Hematopoietic multipotent progenitor cell treated with erythropoietin and hydrocortisone succinate and interleukin-3 and kit ligand, for 17 days (in vitro differentiated cells): ENCODE measurements around the gene SETD5.

Source experiments
- DNase-seq: peaks from one replicate; pipeline ENCODE4 v3.0.0-alpha.2; 2015; ENCODE audit warnings: low spot score

SETD5 gene

GRCh38 chr3:9397332-9397905, at the start of gene SETD5:
Gene SETD5 (plus strand): TSS chr3:9397615. CDS start chr3:9428939, 31,324 bp downstream.
- DNase-seq = peak; percentile 96

GRCh38 chr3:9347887-9348286, 49.5 kb upstream of the SETD5 start:
- no peak for DNase-seq

- no peak for DNase-seq
These were observed 47.9 kb upstream of the SETD5 start for GRCh38 chr3:9349321-9350117.

- DNase-seq = no peak
These were observed 45.7 kb upstream of the SETD5 start for GRCh38 chr3:9351709-9352126.

- DNase-seq = peak; percentile 58
These were observed 44.3 kb upstream of the SETD5 start for GRCh38 chr3:9352917-9353752.

GRCh38 chr3:9361691-9362388, 35.6 kb upstream of the SETD5 start:
- no peak for DNase-seq

GRCh38 chr3:9362731-9363530, 34.5 kb upstream of the SETD5 start, which contains the start of gene THUMPD3:
Gene THUMPD3 (plus strand): TSS chr3:9363054. CDS start chr3:9365069, 2,015 bp downstream.
- peak; percentile 70 for DNase-seq

- DNase-seq = no peak
These were observed 27.9 kb upstream of the SETD5 start for GRCh38 chr3:9369508-9369907.

- no peak for DNase-seq
These were observed 23.9 kb upstream of the SETD5 start for GRCh38 chr3:9373465-9373864.

- no peak for DNase-seq
These were observed 19.4 kb upstream of the SETD5 start for GRCh38 chr3:9377981-9378380.

- DNase-seq = no peak
These were observed 18.1 kb upstream of the SETD5 start for GRCh38 chr3:9379327-9379726.

GRCh38 chr3:9380014-9380413, 17.4 kb upstream of the SETD5 start:
- DNase-seq = no peak

- no peak for DNase-seq
These were observed 13.1 kb upstream of the SETD5 start for GRCh38 chr3:9384141-9384828.

- no peak for DNase-seq
These were observed 12.0 kb upstream of the SETD5 start for GRCh38 chr3:9385187-9386077.

- DNase-seq = no peak
These were observed 11.3 kb upstream of the SETD5 start for GRCh38 chr3:9386078-9386459.

- no peak for DNase-seq
These were observed 10.7 kb upstream of the SETD5 start for GRCh38 chr3:9386501-9387321.

GRCh38 chr3:9387322-9387655, 10.1 kb upstream of the SETD5 start:
- DNase-seq = no peak

- DNase-seq = no peak
These were observed 9.3 kb upstream of the SETD5 start for GRCh38 chr3:9388142-9388541.
